Measurements from ENCODE around the gene P4HTM.
"Not testable (repeated sequence)": the region's sequence is repeated elsewhere in the genome, so short reads cannot be mapped to it uniquely, and the experiment has no call there.

P4HTM gene

DNA sequence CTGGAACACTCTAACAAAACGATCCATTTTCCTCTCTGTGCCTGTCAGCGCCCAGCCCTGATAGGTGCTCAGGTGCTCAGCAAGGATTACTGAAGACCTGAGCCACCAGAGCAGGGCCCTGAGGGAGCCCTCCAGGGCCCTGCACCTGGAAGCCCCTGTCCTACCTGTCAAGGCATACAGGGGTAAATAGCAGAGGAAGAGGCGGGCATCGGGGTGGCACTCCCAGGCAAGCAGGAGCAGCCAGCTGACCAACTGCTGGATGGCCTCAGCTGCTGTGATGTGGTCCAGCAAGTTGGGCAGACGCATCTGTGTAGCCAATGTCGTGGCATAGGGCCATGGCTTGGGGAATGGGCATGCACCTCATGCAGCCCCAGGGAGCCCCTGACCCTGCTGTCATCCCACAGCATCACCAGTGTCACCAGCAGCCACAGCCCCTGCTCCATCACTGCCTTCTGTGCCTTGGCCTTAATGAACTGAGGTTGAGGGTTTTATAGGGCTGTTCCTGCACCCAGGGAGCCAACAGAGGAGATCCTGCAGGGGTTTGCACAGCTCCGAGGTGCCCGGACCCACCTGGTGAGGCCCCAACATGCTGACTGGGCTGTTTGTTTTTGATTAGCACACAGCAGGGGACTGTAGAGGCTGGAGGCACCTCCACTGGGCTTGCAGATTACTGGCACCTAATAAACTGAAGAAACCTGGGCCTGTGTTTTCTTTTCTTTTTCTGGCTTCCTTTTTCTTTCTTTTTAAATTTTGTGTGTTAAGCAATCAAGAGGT lies 9.2 kb downstream of the P4HTM start:
- Histone ChIP-seq H3K9me3 (ENCODE audit: control insufficient read depth, insufficient read depth, low read depth, low read length) (no peaks in the 10 kb centered on the region), H3K4me3 (ENCODE audit: low read depth, low read length) (no peak overlapping the region), H3K9ac (ENCODE audit: low read length) (no peak overlapping the region), H3K4me1 (ENCODE audit: control insufficient read depth, insufficient read depth, low read length) (peaks cover 20% of the 10 kb centered on the region), H3K36me3 (ENCODE audit: control insufficient read depth, insufficient read depth, low read length) (peaks cover 6% of the 10 kb centered on the region; the same call in 1 of the 2 replicates), H3K27ac (ENCODE audit: low read depth, low read length) (no peak overlapping the region), H3K27me3 (ENCODE audit: control insufficient read depth, insufficient read depth, low read length) (0 out of 2 replicates have a peak, but pooled peaks cover 2% of the 10 kb centered on the region)

GRCh38 chr3:49001155-49001554 lies 11.1 kb downstream of the P4HTM start:
- Histone ChIP-seq H3K27me3 (ENCODE audit: control insufficient read depth, insufficient read depth, low read length) (peaks cover 10% of the 10 kb centered on the region; the same call in 1 of the 2 replicates), H3K36me3 (ENCODE audit: control insufficient read depth, insufficient read depth, low read length) (0 out of 2 replicates have a peak, but pooled peaks cover 3% of the 10 kb centered on the region), H3K9me3 (ENCODE audit: control insufficient read depth, insufficient read depth, low read depth, low read length) (no peaks in the 10 kb centered on the region), H3K4me1 (ENCODE audit: control insufficient read depth, insufficient read depth, low read length) (peaks cover 20% of the 10 kb centered on the region), H3K4me3 (ENCODE audit: low read depth, low read length) (no peak overlapping the region), H3K27ac (ENCODE audit: low read depth, low read length) (no peak overlapping the region), H3K9ac (ENCODE audit: low read length) (no peak overlapping the region)

DNA sequence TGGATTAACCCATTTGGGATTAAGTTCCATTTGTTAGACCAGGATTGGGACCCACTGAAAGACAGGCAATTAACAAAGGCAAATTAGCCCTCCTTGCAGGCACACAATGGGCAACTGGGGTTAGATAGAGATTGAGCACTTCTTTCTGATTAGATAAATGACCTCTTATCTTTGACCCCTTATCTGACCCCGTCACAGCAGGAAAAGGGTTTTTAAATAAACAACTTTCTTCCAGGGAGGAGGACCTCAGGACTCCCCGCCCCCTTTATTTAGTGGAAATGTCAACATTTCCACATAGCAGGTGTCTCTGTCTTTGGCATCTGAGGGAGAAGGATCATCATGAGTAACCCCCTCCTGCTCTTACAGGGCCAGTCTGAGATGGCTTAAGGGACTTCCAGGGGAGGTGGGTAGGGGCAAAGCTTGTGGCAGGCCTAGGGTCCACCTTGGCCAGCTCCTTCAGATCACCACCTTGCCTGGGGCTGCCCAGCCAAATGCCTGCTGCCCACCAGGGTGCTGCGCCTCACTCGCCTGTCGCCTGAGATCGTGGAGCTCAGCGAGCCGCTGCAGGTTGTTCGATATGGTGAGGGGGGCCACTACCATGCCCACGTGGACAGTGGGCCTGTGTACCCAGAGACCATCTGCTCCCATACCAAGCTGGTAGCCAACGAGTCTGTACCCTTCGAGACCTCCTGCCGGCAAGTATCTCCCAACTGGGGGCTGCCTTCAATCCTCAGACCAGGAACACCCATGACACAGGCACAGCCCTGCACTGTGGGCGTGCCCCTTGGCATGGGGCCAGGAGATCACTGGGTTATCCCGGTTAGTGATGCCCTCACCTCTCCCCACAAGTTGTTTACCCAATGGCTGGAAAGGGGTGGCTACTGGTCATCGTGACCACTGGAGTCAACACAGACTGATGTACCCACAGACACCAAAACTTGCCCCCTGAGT lies 14.6 kb downstream of the P4HTM start:
- Histone ChIP-seq H3K36me3 (ENCODE audit: control insufficient read depth, insufficient read depth, low read length) (0 out of 2 replicates have a peak, but pooled peaks cover 4% of the 10 kb centered on the region), H3K27me3 (ENCODE audit: control insufficient read depth, insufficient read depth, low read length) (peaks cover 13% of the 10 kb centered on the region; the same call in 1 of the 2 replicates), H3K9ac (ENCODE audit: low read length) (no peak overlapping the region), H3K4me3 (ENCODE audit: low read depth, low read length) (no peak overlapping the region), H3K4me1 (ENCODE audit: control insufficient read depth, insufficient read depth, low read length) (peaks cover 16% of the 10 kb centered on the region), H3K27ac (ENCODE audit: low read depth, low read length) (no peak overlapping the region), H3K9me3 (ENCODE audit: control insufficient read depth, insufficient read depth, low read depth, low read length) (no peaks in the 10 kb centered on the region)

DNA sequence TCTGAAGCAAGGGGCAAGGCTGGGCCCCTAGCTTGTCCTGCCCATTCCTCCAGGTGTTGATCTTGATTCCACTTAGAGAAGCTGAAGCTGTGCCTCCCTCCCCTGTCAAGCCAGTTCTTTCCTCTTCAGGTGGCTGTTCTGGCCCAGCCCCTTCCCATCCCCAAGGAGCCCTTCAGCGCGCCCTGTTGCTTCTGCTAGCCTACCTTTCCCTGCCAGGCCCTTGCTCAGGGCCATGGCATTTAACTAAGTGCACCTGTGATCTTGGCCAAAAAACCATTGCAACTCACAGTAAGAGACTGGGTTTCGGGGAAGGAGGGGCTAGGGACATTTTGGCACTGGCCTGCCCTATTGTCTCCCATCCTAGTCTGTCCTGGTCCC lies 15.3 kb downstream of the P4HTM start:
- H3K9me3 ChIP-seq (ENCODE audit: control insufficient read depth, insufficient read depth, low read depth, low read length) = no peaks in the 10 kb centered on the region
- H3K9ac ChIP-seq (ENCODE audit: low read length) = no peak overlapping the region
- peaks cover 13% of the 10 kb centered on the region; the same call in 1 of the 2 replicates for H3K27me3 ChIP-seq (ENCODE audit: control insufficient read depth, insufficient read depth, low read length)
- no peak overlapping the region for H3K4me3 ChIP-seq (ENCODE audit: low read depth, low read length)
- peaks cover 11% of the 10 kb centered on the region for H3K4me1 ChIP-seq (ENCODE audit: control insufficient read depth, insufficient read depth, low read length)
- H3K36me3 ChIP-seq (ENCODE audit: control insufficient read depth, insufficient read depth, low read length) = 0 out of 2 replicates have a peak, but pooled peaks cover 4% of the 10 kb centered on the region
- H3K27ac ChIP-seq (ENCODE audit: low read depth, low read length) = no peak overlapping the region

DNA sequence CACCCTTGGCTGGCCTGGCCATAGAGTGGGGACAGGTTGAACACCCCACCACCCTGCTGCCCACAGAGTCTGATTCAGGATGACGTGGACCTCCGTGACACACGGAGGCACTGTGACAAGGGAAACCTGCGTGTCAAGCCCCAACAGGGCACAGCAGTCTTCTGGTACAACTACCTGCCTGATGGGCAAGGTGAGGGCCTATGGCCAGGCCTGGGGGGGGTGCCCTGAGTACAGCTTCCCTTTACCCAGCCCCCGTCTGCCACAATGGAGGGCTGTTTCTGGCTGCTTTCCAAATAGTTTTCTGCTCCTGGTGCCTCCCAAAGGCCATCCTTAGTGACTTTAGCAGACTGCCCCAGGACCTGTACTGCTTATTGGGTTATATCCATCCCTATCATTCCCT lies 16.0 kb downstream of the P4HTM start:
- no peaks in the 10 kb centered on the region for H3K9me3 ChIP-seq (ENCODE audit: control insufficient read depth, insufficient read depth, low read depth, low read length)
- no peak overlapping the region for H3K27ac ChIP-seq (ENCODE audit: low read depth, low read length)
- H3K27me3 ChIP-seq (ENCODE audit: control insufficient read depth, insufficient read depth, low read length) = peaks cover 13% of the 10 kb centered on the region; the same call in 1 of the 2 replicates
- H3K4me3 ChIP-seq (ENCODE audit: low read depth, low read length) = peak overlapping the region; percentile 95
- H3K36me3 ChIP-seq (ENCODE audit: control insufficient read depth, insufficient read depth, low read length) = 0 out of 2 replicates have a peak, but pooled peaks cover 4% of the 10 kb centered on the region
- H3K4me1 ChIP-seq (ENCODE audit: control insufficient read depth, insufficient read depth, low read length) = peaks cover 11% of the 10 kb centered on the region
- peak overlapping the region; percentile 86 for H3K9ac ChIP-seq (ENCODE audit: low read length)

- Histone ChIP-seq H3K27me3 (ENCODE audit: control insufficient read depth, insufficient read depth, low read length) (peaks cover 13% of the 10 kb centered on the region; the same call in 1 of the 2 replicates), H3K9ac (ENCODE audit: low read length) (peak overlapping the region; percentile 86), H3K4me1 (ENCODE audit: control insufficient read depth, insufficient read depth, low read length) (peaks cover 11% of the 10 kb centered on the region), H3K27ac (ENCODE audit: low read depth, low read length) (0 out of 2 replicates have a peak overlapping the region, but pooled peaks have one; percentile 10), H3K9me3 (ENCODE audit: control insufficient read depth, insufficient read depth, low read depth, low read length) (no peaks in the 10 kb centered on the region), H3K4me3 (ENCODE audit: low read depth, low read length) (peak overlapping the region; percentile 95), H3K36me3 (ENCODE audit: control insufficient read depth, insufficient read depth, low read length) (peaks cover 7% of the 10 kb centered on the region)
These were observed 16.5 kb downstream of the P4HTM start for GRCh38 chr3:49006408-49007067.

DNA sequence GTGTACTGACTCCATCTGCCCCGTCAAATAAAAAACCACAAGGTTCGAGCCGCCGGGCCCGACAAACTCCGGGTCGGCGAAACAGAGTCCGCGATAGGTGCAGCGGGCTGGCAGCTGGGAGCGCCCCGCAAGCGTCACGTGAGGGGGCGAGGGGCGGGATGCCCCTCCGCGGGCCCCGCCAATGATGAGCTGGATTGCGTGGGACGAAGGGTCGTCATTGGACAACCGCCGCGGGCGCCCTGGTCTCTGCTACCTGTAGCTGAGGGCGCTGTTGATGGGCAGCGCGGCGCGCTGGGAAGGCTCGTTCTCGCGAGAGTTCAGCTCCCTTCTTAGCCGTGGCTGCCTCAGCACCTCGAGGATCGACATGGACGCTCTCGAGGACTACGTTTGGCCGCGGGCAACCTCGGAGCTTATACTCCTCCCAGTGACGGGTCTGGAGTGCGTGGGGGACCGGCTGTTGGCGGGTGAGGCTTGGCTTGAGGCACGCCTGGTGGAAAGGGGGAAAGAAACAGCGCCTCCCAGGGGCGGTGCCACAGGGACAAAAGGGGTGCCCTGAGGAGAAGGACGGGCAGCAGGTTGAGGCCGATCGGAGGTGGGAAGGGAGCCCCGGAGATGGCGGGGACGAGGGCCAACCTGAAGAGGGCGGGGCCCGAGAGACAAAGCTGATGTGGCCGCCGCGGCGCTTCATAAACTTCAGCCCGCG lies 17.2 kb downstream of the P4HTM start, which contains the start of gene WDR6:
TSS of gene WDR6 (plus strand) at position 324 of the 703 bp plus-strand sequence. CDS start at position 365, 41 bp downstream.
- Histone ChIP-seq H3K27me3 (ENCODE audit: control insufficient read depth, insufficient read depth, low read length) (peaks cover 13% of the 10 kb centered on the region; the same call in 1 of the 2 replicates), H3K9ac (ENCODE audit: low read length) (peak within 1 kb of the TSS; percentile 98), H3K9me3 (ENCODE audit: control insufficient read depth, insufficient read depth, low read depth, low read length) (no peaks in the 10 kb centered on the region)

DNA sequence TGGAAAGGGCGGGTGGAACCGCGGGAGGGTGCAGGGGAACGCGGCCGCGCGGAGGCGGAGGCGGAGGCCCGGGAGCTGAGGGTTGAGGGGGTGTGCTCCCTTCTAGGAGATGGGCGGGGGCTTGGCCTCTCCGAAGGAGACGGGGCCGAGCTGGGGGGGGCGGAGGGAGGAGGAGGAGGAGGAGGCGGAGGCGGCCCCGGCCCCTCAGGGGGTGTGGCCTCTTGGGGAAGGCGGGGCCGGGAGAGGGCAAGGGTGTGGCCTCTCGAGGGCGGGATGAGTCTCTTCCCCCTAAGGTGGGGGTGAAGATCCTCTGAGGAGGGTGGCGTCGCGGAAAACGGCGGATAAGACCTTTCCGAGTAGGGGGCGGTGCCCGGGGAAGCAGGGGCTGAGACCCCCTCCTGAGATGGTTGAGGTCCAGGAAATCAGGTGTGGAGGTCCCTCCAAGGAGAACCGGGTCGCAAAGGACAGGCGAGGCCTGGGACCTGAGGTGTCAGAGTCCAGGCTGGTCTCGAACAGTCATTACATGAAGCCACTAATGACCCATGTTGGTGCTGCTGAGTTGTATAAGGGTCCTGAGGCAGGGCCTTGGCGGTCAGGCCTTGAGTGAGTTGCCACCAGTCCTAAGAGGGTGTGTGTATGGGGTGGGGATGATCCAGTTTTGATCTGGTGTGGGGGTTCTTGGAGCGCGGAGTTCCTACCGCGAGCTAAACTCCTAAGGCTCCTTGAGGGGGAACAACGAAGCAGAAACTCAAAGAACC lies 17.9 kb downstream of the P4HTM start:
- Histone ChIP-seq H3K4me3 (ENCODE audit: low read depth, low read length) (peak overlapping the region; percentile 95), H3K36me3 (ENCODE audit: control insufficient read depth, insufficient read depth, low read length) (peaks cover 21% of the 10 kb centered on the region), H3K27ac (ENCODE audit: low read depth, low read length) (peak overlapping the region; percentile 98), H3K9ac (ENCODE audit: low read length) (peak overlapping the region; percentile 98), H3K27me3 (ENCODE audit: control insufficient read depth, insufficient read depth, low read length) (peaks cover 11% of the 10 kb centered on the region; the same call in 1 of the 2 replicates), H3K4me1 (ENCODE audit: control insufficient read depth, insufficient read depth, low read length) (peaks cover 11% of the 10 kb centered on the region), H3K9me3 (ENCODE audit: control insufficient read depth, insufficient read depth, low read depth, low read length) (no peaks in the 10 kb centered on the region)

More for the DNA sequence above, 17.2 kb downstream of the P4HTM start, which contains the start of gene WDR6:
- Histone ChIP-seq H3K4me3 (ENCODE audit: low read depth, low read length) (peak within 1 kb of the TSS; percentile 95), H3K27ac (ENCODE audit: low read depth, low read length) (peak within 1 kb of the TSS; percentile 98), H3K36me3 (ENCODE audit: control insufficient read depth, insufficient read depth, low read length) (peaks cover 14% of the 10 kb centered on the region), H3K4me1 (ENCODE audit: control insufficient read depth, insufficient read depth, low read length) (peaks cover 11% of the 10 kb centered on the region)

- peak overlapping the region; percentile 73 for H3K9ac ChIP-seq (ENCODE audit: low read length)
- H3K27me3 ChIP-seq (ENCODE audit: control insufficient read depth, insufficient read depth, low read length) = peaks cover 11% of the 10 kb centered on the region; the same call in 1 of the 2 replicates
- not testable (repeated sequence) for H3K9me3 ChIP-seq (ENCODE audit: control insufficient read depth, insufficient read depth, low read depth, low read length); H3K27ac ChIP-seq (ENCODE audit: low read depth, low read length)
- peak overlapping the region; percentile 95 for H3K4me3 ChIP-seq (ENCODE audit: low read depth, low read length)
- H3K36me3 ChIP-seq (ENCODE audit: control insufficient read depth, insufficient read depth, low read length) = peaks cover 28% of the 10 kb centered on the region
- H3K4me1 ChIP-seq (ENCODE audit: control insufficient read depth, insufficient read depth, low read length) = peaks cover 11% of the 10 kb centered on the region
These were observed 18.6 kb downstream of the P4HTM start for GRCh38 chr3:49008627-49009026.
